Muscle layer of colon (tissue), 2 donors: ENCODE measurements around the gene KRTAP9-1.
"Not testable (repeated sequence)": the region's sequence is repeated elsewhere in the genome, so short reads cannot be mapped to it uniquely, and the experiment has no call there.

Experiments
- H3K27ac ChIP-seq: one replicate; pipeline ENCODE4 v1.7.0; 2013; ENCODE audit warnings: low read depth, mild to moderate bottlenecking, low read length, moderate library complexity
- H3K27me3 ChIP-seq, 2 donors: one replicate each; pipeline ENCODE4 v1.7.0; 2013; ENCODE audit warnings: low read length in 2 of 2, mild to moderate bottlenecking in 2 of 2; ENCODE audit not compliant: insufficient read depth in 2 of 2, control insufficient read depth in 1 of 2
- H3K36me3 ChIP-seq: one replicate; pipeline ENCODE4 v1.7.0; 2013; ENCODE audit warnings: mild to moderate bottlenecking, low read length; ENCODE audit not compliant: insufficient read depth
- H3K4me1 ChIP-seq: one replicate; pipeline ENCODE4 v1.7.0; 2013; ENCODE audit warnings: mild to moderate bottlenecking, low read length; ENCODE audit not compliant: insufficient read depth
- H3K4me3 ChIP-seq, 2 donors: one replicate each; pipeline ENCODE4 v1.7.0; 2013; ENCODE audit warnings: low read length in 2 of 2, low read depth in 1 of 2, mild to moderate bottlenecking in 1 of 2, moderate library complexity in 1 of 2
- H3K9ac ChIP-seq: one replicate; pipeline ENCODE4 v1.7.0; 2013; ENCODE audit warnings: low read length
- H3K9me3 ChIP-seq: one replicate; pipeline ENCODE4 v1.7.0; 2013; ENCODE audit warnings: mild to moderate bottlenecking, low read length
- donor health status: abdominal sarcoma.
- donor health status: Adenocarcinoma of cecum.

The KRTAP9-1 gene, protein sequence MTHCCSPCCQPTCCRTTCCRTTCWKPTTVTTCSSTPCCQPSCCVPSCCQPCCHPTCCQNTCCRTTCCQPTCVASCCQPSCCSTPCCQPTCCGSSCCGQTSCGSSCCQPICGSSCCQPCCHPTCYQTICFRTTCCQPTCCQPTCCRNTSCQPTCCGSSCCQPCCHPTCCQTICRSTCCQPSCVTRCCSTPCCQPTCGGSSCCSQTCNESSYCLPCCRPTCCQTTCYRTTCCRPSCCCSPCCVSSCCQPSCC

DNA sequence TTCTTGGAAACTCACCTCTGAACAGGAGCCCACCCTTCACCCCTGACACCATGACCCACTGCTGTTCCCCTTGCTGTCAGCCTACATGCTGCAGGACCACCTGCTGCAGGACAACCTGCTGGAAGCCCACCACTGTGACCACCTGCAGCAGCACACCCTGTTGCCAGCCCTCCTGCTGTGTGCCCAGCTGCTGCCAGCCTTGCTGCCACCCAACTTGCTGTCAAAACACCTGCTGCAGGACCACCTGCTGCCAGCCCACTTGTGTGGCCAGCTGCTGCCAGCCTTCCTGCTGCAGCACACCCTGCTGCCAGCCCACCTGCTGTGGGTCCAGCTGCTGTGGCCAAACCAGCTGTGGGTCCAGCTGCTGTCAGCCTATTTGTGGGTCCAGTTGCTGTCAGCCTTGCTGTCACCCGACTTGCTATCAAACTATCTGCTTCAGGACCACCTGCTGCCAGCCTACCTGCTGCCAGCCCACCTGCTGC, at the start of gene KRTAP9-1:
KRTAP9-1 (plus strand) TSS at position 51 of the 482 bp plus-strand sequence; CDS start at position 51, 0 bp downstream.
- not testable (repeated sequence) for H3K4me3 ChIP-seq, H3K9me3 ChIP-seq, H3K36me3 ChIP-seq, H3K27me3 ChIP-seq, H3K9ac ChIP-seq, H3K27ac ChIP-seq, H3K4me1 ChIP-seq

DNA sequence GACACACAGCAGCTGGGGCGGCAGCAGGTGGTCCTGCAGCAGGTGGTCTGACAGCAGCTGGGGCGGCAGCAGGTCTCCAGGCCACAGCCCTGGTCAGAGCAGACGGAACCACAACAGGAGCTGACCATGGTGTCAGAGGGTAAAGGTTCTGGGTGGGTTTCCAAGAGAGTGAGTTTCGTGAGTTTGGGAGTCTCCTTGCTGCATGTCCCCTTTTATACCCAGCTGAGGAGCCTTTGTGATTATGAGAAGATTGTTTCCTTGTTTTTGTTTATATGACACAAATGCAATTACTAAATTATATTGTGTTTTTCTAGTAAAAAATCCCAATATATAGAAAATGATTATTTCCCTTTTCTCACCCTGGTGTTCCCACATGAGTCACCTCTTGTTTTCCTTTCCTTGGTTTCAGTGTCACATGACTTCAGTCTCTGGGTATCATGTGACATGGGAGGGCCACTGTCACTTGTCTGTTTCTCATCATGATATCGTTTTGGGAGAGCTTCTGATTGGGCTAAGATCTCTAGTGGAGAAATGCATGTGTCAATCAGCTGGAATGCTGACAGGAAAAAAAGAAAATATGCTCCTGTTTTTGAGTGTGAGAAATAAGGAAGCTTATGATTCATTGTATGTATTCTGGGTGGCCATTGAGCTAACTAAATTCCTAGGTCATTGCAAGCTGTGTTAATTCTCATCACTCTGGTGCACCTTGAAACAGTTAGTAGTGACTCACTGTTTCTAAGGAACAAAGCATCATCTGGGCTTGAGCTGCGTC, 49.1 kb upstream of the KRTAP9-1 start, which contains the start of gene KRTAP4-6:
KRTAP4-6 (minus strand) TSS at position 185 of the 772 bp plus-strand sequence; CDS start at position 128, 57 bp downstream.
- Histone ChIP-seq H3K27ac (no peak within 1 kb of the TSS), H3K4me1 (no peaks in the 10 kb centered on the region), H3K9ac (no peak within 1 kb of the TSS), H3K4me3 (no peak within 1 kb of the TSS), H3K9me3 (no peaks in the 10 kb centered on the region), H3K36me3 (no peaks in the 10 kb centered on the region), H3K27me3 (no peaks in the 10 kb centered on the region)

DNA sequence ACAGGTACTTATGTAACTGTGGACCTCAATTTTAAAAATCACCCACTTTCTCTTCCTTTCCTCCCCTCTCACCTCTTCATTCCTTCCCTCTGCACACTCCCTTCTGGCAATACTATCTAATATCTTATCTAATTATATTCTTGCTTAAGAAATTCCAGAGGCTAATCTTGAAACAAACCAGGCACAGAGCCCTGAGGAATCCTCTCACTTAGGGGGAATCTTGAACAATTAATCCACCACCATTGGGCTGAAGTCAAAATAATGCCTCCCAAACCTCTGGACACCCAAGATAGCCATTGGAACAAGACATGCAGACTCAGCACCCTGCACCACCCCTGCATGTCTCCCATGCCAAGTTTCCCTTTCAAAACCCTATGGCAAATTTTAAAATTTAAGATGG, 48.3 kb upstream of the KRTAP9-1 start:
- no peak overlapping the region for H3K9ac ChIP-seq
- H3K36me3 ChIP-seq: no peaks in the 10 kb centered on the region
- no peak overlapping the region for H3K4me3 ChIP-seq
- H3K4me1 ChIP-seq: no peaks in the 10 kb centered on the region
- H3K27me3 ChIP-seq: no peaks in the 10 kb centered on the region
- no peak overlapping the region for H3K27ac ChIP-seq
- H3K9me3 ChIP-seq: no peaks in the 10 kb centered on the region

DNA sequence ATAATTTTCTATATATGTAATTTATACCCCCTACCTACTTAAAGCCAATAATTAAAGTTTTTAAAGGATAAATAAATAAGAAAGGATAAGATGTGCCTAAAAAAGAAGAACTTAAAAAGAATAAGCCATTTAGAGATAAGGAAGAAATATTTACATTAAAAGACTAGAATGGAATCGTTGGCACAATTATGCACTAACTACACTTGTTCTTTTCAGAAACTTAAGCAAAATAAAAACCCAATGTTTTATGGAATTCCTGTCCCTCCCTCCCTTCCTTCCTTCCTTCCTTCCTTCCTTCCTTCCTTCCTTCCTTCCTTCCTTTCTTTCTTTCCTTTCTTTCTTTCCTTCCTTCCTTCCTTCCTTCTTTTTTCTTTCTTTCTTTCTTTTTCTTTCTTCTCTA, 44.8 kb upstream of the KRTAP9-1 start:
- H3K27me3 ChIP-seq: no peaks in the 10 kb centered on the region
- H3K9ac ChIP-seq: no peak overlapping the region

DNA sequence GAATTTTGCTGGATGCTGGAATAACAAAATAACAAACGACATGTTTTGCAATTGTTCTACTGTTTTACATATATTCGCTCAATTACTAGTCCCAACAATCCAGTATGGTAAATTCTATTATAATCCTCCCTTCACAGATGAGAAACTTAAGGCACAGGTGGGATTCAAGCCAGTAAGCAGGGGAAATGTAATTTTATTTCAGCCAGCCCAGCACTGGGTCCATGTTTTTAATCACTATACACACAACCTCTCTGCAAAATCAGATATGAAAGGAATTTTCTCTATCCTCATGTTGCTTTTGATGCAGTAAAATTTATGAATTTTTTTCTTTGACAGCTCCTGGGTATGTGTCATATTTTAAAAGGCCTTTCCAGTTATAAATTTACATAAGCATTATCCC, 44.4 kb upstream of the KRTAP9-1 start:
- H3K27me3 ChIP-seq: no peaks in the 10 kb centered on the region
- no peak overlapping the region for H3K4me3 ChIP-seq
- H3K4me1 ChIP-seq: no peaks in the 10 kb centered on the region
- H3K27ac ChIP-seq: no peak overlapping the region
- no peaks in the 10 kb centered on the region for H3K9me3 ChIP-seq
- H3K36me3 ChIP-seq: no peaks in the 10 kb centered on the region
- H3K9ac ChIP-seq: no peak overlapping the region

More for the DNA sequence above, 44.8 kb upstream of the KRTAP9-1 start:
- no peaks in the 10 kb centered on the region for H3K4me1 ChIP-seq
- no peak overlapping the region for H3K27ac ChIP-seq
- H3K9me3 ChIP-seq: no peaks in the 10 kb centered on the region
- no peak overlapping the region for H3K4me3 ChIP-seq
- H3K36me3 ChIP-seq: no peaks in the 10 kb centered on the region

DNA sequence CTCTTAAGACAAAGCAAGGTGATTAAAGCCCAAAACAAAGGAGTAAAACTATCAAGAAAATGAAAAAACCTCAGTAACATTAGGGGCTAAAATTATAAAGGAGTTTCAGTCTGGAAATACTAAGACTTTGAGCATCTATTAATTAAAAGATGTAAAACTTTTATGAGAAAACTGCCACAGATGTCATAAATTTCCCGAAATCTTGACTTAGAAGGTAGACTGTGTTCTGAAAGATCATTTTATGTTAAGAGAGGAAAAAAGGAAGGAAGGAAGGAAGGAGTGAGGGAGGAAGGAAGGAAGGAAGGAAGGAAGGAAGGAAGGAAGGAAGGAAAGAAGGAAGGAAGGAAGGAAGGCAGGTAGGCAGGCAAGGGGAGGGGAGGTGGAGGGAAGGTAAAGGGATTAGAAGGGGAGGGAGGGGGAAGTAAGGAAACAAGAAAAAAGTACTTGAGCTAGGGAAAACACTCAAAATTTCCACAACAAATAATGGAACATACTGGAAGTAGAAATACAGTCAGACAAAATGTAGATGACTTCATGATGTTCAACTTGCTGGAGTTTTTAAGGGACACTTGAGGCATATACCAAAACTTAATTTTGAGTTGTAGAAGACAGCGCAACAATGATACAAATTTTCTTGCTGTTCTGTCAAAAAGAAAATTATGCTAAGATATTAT, 42.0 kb upstream of the KRTAP9-1 start:
- Histone ChIP-seq H3K9ac (no peak overlapping the region), H3K4me3 (no peak overlapping the region), H3K9me3 (no peaks in the 10 kb centered on the region), H3K4me1 (no peaks in the 10 kb centered on the region), H3K27ac (no peak overlapping the region), H3K27me3 (no peaks in the 10 kb centered on the region), H3K36me3 (no peaks in the 10 kb centered on the region)

DNA sequence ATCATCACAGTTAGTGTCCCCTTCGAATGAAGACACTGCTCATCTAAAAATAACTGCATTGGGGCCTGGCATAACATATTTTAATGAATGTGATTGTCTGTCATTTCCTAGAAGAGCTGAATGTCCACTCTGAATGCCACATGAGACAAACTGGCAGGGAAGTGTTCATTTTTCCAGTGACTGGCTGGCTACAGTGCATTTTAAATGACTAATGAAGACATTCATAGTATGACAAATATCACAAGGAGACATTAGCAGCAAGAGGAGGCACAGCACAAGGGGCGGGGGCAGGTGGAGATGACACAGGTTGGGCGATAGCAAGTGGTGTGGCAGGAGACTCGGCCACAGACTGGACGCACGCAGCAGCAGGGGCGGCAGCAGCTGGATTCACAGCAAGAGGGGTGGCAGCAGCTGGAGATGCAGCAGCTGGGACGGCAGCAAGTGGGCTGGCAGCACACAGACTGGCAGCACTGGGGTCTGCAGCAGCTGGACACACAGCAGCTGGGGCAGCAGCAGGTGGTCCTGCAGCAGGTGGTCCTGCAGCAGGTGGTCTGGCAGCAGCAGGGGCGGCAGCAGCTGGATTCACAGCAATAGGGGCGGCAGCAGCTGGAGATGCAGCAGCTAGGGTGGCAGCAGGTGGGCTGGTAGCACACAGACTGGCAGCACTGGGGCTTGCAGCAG, 40.6 kb upstream of the KRTAP9-1 start:
- not testable (repeated sequence) for H3K9ac ChIP-seq, H3K4me1 ChIP-seq, H3K4me3 ChIP-seq, H3K27me3 ChIP-seq, H3K36me3 ChIP-seq, H3K9me3 ChIP-seq, H3K27ac ChIP-seq

DNA sequence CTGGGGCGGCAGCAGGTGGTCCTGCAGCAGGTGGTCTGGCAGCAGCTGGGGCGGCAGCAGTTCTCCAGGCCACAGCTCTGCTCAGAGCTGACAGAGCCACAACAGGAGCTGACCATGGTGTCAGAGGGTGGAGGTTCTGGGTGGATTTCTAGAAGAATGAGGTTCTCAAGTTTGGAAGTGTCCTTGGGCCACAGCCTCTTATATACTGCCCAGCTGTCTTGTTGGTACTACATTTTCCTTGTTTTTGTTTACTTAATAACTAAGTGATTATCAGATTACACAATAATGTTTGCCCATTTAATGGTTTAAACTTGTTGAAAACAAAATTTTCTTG, 40.1 kb upstream of the KRTAP9-1 start, which contains the start of gene KRTAP4-5:
KRTAP4-5 (minus strand) TSS at position 174 of the 334 bp plus-strand sequence; CDS start at position 116, 58 bp downstream.
- H3K4me3 ChIP-seq: no peak within 1 kb of the TSS
- H3K27ac ChIP-seq: no peak within 1 kb of the TSS

DNA sequence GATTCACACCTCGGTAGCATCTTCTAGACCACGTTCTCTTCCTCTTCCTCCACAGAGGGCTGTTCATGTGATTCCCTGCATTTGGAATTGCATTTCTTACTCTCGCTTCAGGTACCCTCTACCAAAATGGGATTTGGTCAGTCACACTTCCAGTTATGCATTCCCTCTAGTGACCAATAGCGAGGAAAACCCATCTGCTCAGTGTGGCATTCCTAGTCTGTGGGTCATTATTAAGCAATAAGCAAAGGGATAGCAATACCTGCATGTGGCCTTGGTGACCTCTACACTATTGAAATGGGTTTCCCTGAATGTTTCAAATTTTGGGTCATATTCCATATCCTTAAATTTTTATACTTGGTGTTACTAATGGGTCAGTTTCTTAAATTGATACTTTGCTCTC, 39.7 kb upstream of the KRTAP9-1 start:
- Histone ChIP-seq H3K36me3 (no peaks in the 10 kb centered on the region), H3K9ac (no peak overlapping the region), H3K4me1 (no peaks in the 10 kb centered on the region), H3K27ac (no peak overlapping the region), H3K9me3 (no peaks in the 10 kb centered on the region), H3K4me3 (no peak overlapping the region), H3K27me3 (no peaks in the 10 kb centered on the region)

More for the DNA sequence above, 40.1 kb upstream of the KRTAP9-1 start, which contains the start of gene KRTAP4-5:
- Histone ChIP-seq H3K9ac (no peak within 1 kb of the TSS), H3K36me3 (no peaks in the 10 kb centered on the region), H3K4me1 (no peaks in the 10 kb centered on the region), H3K9me3 (no peaks in the 10 kb centered on the region), H3K27me3 (no peaks in the 10 kb centered on the region)

DNA sequence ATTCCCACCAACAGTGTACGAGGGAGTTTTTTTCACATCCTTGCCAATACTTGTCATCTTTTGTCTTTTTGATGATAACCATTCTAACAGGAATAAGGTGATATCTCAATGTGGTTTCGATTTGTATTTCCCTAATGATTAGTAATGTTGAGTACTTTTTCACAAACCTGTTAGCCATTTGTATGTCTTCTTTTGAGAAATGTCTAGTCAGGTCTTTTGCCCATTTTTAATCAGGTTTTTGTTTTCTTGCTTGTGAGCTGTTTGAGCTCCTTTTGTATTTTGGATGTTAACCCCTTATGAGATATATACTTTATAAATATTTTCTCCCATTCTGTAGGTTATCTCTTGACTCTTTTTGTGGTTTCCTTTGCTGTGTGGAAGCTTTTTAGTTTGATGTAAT, 38.2 kb upstream of the KRTAP9-1 start:
- Histone ChIP-seq H3K9ac (no peak overlapping the region), H3K27me3 (no peaks in the 10 kb centered on the region), H3K9me3 (no peaks in the 10 kb centered on the region), H3K27ac (no peak overlapping the region), H3K4me3 (no peak overlapping the region), H3K36me3 (no peaks in the 10 kb centered on the region), H3K4me1 (no peaks in the 10 kb centered on the region)

DNA sequence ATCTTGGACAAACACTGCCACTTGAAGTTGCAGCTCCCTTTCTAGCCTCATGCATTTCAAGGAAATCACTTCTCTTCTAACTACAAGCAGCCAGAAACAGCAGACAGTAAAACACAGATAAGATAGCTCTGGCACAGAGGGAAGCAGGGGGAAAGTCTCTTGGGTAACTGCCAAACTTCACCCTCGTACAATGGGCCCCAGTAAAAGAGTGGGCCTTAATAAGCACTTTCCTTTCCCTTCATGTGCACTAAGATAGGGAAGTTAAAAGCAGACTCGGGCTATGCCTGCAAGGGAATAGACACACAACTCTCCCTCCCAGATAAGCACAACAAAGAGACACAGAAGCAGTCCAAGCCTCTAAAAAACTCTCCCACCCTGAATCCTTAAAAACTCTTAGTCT, 35.8 kb upstream of the KRTAP9-1 start:
- no peak overlapping the region for H3K4me3 ChIP-seq
- no peaks in the 10 kb centered on the region for H3K4me1 ChIP-seq
- H3K27me3 ChIP-seq: no peaks in the 10 kb centered on the region
- H3K27ac ChIP-seq: no peak overlapping the region
- H3K36me3 ChIP-seq: no peaks in the 10 kb centered on the region
- H3K9me3 ChIP-seq: no peaks in the 10 kb centered on the region
- no peak overlapping the region for H3K9ac ChIP-seq
